ENCODE measurements around the gene KPRP.

The KPRP gene, protein sequence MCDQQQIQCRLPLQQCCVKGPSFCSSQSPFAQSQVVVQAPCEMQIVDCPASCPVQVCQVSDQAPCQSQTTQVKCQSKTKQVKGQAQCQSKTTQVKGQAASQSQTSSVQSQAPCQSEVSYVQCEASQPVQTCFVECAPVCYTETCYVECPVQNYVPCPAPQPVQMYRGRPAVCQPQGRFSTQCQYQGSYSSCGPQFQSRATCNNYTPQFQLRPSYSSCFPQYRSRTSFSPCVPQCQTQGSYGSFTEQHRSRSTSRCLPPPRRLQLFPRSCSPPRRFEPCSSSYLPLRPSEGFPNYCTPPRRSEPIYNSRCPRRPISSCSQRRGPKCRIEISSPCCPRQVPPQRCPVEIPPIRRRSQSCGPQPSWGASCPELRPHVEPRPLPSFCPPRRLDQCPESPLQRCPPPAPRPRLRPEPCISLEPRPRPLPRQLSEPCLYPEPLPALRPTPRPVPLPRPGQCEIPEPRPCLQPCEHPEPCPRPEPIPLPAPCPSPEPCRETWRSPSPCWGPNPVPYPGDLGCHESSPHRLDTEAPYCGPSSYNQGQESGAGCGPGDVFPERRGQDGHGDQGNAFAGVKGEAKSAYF

DNA sequence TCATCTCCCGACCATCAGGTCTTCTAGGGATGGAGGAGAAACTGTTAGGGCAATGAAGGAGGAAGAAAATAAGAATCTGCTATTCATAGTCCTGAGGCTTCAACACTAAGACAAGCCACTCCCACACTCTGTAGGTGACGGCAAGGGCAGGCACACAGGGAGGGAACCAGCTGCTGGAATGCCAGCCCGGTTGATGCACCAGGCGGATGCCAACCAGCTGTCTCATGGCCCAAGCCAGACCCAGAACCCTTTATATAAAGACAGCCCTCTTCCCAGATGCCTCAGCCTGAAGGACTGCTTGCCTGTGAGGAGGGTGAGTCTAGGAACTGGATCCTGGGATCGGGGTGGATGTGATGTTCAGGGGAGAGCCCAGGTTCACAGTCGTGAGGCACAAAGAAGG is at the start of gene KPRP:
KPRP (plus strand) TSS at position 279 of the 400 bp plus-strand sequence. CDS start 1,564 bp downstream, outside the sequence.
- no peak for DNase-seq

DNA sequence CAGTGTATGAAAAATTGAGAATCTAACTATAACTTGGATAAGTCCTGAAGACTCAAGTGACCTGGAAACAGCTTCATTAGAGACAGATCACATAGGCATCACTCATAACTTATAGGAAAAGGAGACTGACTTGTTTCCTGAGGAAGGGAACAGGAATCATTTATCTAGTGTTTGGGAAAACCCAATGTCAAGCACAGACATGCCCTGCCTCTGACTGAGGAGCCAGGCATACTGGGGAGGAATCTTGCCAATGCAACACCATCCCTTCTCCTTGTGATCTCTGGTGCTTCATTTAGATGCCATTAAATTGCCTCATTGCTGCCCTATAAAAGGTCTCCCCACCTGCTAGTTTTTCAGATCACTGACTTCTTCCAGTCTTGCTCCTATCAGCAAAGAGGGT is 39.6 kb upstream of the KPRP start:
- DNase-seq = no peak

DNA sequence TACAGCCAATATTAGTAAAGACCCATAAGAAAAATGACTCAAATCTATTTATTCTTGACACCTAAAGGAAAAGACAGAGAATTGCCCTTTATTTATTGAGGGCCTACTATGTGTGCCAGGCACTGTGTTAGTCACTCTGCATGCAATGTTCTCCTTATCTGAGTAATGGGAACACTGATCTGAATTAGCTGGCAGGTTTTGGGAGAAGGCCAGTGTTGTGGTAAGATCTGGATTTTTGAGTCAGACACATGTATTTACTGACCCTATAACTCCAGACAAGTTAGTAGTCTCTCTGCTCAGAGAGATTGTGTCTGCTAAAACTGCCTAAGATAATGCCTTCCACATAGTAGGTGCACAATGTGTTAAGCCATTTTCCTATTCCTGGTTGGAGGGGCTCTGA is 32.6 kb upstream of the KPRP start:
- no peak for DNase-seq

DNA sequence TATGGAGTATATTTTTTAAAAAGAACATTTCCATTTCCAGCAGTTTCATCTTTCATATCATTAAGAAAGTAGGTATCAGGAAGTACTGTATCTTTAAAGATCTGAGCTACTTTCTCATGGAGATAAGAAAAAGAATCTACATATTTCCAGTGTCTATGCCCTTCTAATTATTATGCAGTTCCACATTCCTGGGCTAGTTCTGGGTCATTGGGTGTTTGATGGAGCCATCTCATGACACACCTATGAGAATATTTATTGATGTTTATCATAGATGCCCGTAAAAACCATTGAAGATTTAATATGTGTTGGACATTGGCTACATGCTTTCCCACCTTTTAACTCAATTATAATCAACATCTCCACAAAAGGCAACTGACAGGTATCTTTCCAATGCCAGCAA is 28.8 kb upstream of the KPRP start:
- no peak for DNase-seq

DNA sequence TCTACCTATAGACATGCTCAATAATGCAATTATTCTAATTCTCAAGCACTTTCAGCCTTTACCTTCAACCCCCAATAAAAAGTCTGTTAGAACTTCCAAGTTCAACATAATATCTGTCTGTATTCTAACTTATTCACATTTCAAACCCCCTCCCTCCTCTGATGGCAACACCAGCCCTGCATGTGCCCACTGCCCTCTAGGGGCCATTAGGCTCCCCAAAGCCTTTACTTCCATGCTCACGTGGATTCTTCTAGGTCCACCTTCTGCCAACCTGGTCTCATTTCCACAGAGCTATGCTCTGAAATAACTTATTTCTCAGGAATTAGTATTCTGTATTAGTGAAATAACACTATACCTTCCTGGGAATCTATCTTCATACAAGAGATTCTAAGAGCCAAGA is 22.2 kb upstream of the KPRP start:
- no peak for DNase-seq

DNA sequence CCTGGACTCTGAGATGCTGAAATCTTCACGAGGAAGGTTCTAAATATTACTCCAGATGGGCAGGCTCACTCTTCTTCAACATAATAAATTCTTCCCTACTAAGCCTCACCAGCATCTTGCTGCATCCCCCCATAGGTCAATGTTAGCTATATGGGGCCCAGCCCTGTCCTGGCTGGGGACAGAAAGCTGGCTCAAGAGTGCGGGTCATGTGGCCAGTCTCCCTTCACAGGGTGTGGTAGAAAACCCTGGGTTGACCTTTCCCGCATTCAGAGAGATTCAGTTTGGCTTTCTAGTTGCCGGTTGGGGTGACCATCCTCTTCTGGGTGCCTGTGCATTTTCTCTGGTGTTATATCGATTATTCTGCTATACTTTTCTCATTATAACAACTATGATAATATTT is 19.8 kb upstream of the KPRP start:
- no peak for DNase-seq

DNA sequence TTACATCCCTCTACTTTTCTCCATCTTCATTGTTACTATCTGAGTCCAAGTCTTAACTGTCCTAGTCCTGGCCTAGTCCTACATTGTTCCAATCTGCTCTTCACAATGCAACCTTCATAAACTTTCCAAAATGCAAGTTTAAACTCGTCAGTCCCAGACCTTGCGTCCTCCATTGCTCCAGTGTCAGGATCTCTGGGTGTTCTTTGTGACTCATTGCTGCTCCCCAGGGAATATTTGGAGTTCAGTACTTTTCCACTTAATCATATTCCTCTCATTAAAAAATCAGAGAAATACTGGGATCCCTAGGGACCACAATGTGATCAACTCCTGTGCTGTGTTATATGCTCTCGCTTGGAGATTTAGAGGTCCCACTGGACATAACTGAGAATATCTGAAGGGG is 18.0 kb upstream of the KPRP start:
- DNase-seq = no peak

DNA sequence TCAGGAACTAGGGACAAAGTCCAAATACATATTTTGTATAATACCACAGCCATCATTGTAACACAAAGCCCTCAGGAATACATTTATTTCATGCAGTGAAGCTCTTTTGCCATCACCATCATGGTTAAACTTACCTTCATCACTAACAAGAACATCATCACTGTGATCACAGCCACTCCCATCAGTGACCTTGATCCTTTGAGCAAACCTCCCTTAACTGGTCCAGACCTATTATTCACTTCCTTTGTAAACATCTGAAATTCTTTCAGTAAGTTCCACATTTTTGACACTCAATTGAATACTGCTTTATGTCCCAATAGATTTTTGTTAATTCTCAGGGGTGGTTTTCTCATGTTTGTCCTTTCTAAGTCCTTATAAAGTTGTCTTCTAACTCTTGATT is 16.2 kb upstream of the KPRP start:
- no peak for DNase-seq

DNA sequence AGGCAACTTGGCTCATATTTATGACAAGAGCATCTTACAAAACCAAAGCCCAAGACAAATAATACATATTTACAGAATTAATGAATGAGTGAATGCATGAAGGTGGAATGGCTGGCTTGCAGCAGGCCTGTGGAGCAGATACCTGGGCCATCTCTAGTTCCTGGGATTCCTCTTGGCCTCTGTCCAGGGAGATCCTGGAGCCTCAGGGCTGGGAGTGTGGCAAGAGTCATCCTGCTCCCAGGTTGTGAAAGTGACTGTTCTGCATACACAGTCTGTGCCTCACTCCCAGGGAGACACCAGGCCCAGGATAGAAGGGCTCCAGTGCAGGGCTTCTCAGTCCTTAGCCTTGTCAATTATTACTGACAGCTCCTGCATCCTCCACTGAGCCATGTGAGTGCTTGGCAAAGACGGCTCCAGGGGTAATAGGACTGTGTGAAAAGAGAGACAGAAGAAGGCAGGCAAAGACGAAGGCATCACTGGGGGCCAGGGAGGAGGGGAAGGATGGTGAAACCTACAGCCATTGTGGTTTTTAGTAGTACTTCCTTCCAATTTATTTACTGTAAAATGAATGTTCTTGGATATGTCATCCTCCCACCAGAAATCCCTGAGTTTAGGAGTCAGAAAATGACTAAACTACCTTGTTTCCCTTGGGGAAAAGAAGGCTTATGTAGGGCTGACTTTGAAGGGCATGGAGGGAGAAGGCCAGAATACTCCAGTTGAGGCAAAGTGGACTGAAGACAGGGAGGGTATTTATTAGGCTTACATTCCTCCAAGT is 14.3 kb upstream of the KPRP start:
- DNase-seq = no peak

DNA sequence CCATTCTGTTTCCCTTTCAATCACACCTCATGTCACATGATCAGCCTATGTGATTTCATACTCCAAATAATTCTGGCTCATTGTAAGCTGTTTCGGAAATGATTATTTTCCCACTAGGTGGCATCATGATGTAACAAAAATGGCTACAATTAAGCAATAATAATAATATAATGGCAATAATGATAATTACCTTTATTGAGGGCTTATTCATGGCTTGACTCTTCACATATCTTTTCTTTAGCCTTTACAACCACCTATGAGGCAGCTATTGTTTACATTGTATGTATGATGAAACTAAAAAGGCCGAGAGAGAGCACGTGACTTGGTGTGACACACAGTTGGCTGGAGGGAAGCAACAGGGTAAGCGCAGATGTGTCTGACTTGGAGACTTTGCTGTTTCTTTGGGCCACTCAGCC is 12.5 kb upstream of the KPRP start:
- no peak for DNase-seq

DNA sequence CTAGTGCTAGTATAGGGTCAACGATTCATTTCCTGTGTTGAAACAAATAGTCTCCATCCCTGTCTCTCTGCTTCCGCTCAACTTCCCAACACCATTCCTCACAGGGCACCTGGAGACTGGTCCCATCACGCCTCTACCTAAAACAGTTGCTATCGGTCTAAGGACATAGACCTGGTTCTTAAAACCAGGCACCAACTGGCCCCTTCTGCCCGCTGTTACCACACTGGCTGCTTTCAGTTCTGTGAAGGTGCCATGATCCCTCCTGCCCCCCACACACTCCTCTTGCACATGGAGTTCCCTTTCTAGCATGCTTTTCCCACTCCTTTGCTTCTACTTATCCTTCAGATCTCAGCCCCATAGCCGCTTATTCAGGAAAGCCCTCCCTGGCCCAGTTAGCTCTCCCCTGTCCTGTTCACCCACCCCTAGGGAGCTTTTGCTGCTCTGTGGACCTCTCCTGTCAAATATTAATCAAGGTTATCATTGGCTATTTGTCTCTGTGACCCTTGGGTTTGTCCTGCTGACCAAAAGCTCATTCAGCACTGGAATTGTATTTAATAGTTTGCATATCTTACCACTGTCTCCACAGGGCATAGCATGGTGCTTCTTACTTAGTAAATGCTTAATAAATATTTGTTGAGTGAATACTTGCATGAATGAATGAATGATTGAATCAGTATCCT is 11.9 kb upstream of the KPRP start:
- no peak for DNase-seq

DNA sequence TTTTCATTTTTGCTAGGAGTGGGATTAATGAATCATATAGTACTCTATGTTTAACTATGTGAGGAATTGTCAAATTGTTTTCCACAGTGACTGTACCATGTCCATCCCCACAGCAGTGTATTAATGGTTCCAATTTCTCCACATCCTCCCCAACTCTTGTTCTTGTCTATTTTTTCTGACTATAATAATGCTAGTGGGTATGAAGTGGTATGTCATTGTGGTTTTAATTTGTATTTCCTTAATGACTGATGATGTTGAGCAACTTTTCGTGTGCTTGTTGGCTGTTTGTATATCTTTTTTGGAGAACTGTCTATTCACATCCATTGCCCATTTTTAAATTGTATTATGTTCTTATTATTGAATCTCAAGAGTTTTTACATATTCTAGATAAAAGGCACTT is 10.0 kb upstream of the KPRP start:
- DNase-seq = no peak

DNA sequence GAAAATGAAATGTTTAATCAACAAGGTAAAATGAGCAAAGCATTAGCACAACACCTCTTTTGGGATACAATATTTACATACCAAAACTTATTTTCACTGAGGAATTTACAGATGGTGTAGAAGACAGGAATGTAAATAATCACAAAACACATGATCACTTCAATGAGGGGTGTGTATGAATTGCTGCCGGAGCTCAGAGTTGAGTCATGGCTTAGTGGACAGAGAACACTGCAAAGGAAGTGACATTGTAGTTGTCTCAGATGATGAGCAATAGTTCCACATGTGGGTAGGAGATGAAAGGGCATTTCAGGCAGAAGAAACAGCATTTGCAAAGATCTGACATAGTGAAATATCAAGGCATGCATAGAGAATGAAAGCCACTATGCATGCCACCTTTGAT is 5.6 kb upstream of the KPRP start:
- no peak for DNase-seq

DNA sequence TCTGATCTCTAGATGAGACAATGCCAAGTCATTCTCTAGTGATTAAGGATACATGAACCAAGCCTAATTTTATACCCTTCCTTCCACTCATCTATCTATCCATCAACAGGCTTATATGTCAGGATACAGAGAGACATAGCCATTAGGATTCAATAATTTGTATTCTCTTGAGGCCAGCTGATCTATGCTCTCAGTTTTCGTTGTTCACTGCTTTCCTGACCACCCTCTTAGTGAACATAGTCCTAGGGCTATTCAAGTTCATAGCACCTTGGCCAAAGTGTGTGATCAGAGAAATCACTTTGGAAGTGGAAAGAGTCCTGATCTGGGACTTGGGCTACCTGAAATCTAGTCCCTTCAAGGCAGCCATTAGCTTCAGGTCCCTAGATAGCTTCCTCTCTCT is 4.2 kb upstream of the KPRP start:
- no peak for DNase-seq

DNA sequence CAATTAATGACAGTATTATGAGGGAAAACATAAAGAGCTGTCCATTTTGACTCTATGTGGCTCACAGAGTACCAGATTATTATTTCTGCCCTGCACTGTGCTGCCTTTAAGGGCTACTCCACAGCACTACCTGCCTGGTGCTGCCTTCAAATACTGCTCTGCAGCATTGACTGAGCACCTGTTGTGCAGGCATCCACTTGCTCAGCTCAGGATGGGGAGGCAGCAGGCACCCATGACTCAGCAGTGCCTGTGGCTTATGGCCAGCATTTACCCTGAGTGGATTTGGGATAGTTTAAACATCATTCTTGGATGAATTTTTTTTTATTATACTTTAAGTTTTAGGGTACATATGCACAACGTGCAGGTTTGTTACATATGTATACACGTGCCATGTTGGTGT is 953 bp upstream of the KPRP start:
- no peak for DNase-seq

DNA sequence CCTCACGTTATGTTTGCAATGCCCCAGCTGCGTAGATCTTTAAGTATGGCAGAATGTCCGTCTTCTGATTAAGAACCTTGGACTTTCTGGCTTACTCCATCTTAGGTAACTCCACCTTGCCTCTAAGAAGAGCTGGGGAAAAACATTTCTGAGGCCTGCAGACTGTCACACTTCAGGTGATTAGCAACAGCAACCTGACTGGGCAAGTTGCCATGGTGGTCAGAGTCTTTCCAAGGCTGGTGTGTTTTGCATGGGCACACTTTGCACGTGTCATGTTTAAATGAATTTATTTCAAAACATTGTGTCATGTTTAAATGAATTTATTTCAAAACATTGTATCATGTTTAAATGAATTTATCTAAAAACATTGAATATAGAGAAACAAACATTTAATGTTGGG is 811 bp downstream of the KPRP start:
- no peak for DNase-seq

DNA sequence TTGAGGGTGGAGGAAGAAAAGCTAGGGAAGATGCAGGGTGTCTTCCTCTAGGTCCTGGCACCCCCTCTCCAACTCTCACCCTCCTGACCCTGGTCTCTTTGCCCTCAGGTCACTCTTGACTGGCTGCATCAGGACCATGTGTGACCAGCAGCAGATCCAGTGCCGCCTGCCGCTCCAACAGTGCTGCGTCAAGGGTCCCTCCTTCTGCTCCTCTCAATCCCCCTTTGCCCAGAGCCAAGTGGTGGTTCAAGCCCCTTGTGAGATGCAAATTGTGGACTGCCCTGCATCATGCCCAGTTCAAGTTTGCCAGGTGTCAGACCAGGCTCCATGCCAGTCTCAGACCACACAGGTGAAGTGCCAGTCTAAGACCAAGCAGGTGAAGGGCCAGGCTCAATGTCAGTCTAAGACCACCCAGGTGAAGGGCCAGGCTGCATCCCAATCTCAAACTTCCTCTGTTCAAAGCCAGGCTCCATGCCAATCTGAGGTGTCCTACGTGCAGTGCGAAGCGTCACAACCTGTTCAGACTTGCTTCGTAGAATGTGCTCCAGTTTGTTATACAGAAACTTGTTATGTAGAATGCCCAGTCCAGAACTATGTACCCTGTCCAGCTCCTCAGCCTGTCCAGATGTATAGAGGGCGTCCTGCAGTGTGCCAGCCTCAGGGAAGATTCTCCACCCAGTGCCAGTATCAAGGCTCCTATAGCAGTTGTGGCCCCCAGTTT is 1.8 kb downstream of the KPRP start:
- DNase-seq = no peak

DNA sequence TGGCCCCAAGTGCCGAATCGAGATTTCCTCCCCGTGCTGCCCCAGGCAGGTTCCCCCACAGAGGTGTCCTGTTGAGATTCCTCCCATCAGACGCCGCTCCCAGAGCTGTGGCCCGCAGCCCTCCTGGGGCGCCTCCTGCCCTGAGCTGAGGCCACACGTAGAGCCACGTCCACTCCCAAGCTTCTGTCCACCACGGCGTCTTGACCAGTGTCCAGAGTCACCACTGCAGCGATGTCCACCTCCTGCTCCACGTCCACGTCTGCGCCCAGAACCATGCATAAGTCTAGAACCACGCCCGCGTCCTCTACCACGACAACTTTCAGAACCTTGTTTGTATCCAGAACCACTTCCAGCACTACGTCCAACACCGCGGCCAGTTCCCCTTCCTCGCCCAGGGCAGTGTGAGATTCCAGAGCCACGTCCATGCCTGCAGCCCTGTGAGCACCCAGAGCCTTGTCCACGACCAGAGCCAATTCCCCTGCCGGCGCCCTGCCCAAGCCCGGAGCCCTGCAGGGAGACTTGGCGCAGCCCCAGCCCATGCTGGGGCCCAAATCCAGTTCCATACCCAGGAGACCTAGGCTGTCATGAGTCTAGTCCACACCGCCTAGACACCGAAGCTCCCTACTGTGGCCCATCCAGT is 2.8 kb downstream of the KPRP start:
- DNase-seq = no peak

DNA sequence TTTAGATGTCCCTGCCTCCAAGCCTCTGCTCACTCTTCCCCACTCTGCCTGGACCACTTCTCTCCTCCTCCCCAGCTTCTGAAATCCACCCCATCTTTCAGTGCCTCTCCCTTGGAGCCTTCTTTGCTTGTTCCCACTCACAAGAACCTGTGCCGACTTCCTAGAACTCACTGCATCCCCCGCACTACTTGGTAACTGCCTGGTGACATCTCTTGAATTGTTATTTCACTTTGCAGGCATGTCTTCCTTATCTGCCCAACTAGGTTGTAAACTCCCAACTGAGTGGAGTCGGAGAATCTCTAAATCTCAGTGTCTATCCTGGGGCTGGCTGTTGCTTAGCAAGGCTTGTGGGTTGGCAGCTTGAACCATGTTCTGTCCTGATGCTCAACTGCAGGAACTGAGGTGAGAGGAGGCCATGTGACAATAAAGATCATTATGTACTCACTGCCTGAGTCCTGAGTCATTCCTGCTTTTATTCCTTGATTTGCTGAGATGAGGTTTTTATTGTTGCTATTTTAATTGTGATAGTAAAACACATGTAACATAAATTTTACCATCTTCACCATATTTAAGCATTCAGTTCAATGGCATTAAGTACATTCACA is 3.9 kb downstream of the KPRP start:
- DNase-seq = no peak

DNA sequence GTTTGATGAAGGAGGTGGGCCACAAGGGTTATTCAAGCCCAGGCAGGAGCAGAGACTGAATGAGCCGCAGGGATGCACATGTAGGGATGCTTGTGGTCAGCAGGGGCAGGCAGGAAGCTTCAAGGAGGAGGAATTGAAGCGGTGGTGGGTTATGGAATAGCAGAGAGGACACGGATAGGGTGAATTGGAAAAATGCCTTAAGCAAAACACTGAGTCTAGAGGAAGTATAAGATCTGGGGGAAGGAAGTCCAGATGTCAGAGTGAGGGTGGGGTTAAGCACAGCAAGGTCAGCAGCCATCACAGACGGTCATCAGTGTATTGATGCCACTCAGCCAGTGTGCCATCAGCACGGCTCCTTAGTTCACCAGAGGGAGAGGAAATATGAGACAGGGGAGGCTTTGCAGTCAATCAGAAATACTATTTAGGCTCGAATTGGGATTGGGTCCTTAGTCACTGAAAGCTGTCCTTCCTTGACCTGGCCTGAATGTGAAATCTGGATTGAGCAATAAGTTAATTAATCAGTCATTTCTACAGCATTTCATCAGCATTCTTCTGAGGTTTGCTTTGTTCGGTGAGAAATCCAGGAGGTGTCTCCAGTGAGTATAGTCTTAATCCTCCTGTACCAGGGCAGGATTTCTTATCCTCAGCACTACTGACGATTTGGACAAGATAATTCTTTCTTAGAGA is 11.2 kb downstream of the KPRP start:
- no peak for DNase-seq

DNA sequence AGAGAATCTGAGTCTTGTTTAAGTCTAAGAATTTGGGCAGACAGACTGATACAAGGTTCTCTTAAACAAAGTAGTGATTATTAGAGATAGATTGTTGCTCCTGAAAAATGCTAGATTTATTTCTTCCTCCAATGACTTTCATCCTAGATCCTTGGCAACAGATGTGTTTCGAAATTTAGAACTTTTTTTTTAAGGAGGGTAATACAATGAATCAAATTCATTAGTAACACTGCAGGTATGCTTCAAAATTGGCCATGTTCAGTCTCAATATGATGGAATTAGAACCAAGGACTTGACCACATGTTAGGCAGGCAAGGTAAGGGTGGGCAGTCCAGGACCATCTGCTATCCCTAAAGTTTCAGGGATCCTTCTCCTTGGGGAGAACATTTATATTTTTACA is 12.6 kb downstream of the KPRP start:
- DNase-seq = no peak
